ENCODE data around the gene MCM3AP.
"Not testable (repeated sequence)": the region's sequence is repeated elsewhere in the genome, so short reads cannot be mapped to it uniquely, and the experiment has no call there.

Gene MCM3AP

DNA sequence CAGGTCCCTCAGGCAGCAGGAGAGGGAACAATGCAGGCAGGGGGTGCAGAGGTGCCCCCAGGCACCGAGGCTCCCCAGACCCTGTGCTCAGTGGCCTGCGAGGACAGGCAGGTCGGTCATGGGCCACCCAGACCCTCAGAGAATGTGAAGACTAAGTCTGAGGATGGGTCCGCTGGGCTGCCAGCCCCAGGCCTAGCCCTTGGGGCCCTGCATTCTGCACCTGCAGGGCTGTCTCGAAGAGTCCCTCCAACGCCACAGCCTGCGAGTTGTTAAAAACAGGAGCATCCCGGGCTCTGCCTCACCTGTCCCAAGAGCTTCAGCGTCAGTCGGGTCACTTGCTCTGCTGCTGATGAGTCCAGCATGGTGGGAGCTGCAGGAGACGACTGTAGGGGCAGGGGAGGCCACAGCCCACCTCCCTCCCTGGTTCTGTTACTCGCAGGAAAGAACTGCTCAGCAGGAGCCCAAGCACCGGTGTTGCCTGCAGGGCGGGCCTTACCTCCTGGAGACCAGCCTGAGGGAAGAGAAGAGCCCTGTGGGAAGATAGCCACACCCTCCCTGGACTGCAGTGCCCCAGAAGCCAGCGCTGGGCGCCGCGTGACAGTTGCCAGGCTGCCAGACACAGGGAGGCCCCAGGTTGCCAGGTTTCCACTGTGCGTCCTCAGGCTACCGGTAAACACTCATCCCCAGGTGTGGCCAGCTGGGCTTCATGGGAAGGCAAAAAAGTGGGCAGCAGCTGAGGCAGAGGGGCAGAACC, 32.5 kb upstream of the MCM3AP start:
- Histone ChIP-seq H3K4me2 (no peak overlapping the region), H3K27ac (no peak overlapping the region), H3K4me1 (peaks cover 25 to 46% (median 40%) of the 10 kb centered on the region in 10 experiments), H4K20me1 (peaks cover 0 to 91% (median 56%) of the 10 kb centered on the region in 11 experiments; a peak in 17 of 22 replicates), H3K9me3 (replicated peaks in 1 of 11) (0 out of 22 replicates have a peak, but pooled peaks cover 0 to 4% (median 0%) of the 10 kb centered on the region in 11 experiments), H3K27me3 (no peaks in the 10 kb centered on the region), H3K9ac (peak overlapping the region in 2 of 11 experiments; percentile 4 to 38; a peak in 1 of 22 replicates), H3K36me3 (peaks cover 0 to 91% (median 66%) of the 10 kb centered on the region in 11 experiments; a peak in 20 of 22 replicates), H3K4me3 (no peak overlapping the region)
- no peak for TF ChIP-seq Cebpa-rat (IDR thresholded peaks at IDR 0.05)

DNA sequence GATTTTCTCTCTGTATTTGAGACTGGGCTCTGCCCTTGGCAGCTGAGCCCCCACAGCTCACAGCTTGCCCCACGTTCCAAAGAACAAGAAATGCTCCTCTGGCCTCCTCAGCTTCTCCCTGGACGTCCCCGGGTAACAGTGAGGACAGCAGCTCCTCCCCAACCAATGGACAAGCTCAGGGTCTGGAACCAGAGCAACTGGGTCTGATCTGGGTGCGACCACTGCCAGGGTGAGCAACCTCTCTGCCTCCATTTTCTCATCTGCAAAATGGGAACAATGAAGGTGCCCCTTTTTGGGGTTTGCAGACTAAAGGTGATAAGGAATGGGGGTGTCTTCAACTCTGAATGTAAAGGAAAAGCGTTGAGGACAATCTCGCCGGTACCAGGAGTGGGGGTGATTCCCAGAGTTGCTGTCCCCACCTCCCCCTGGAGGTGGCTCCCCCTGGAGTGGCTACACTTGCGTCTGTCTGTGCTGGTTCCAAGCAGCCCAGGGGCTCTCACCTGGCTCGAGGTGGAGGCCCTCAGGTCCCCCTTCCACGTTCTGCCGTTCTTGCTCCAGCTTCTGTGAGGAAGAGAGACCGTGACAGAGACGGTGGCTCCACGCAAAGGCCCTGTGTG, 31.4 kb upstream of the MCM3AP start:
- Histone ChIP-seq H3K27ac (no peak overlapping the region), H3K36me3 (peaks cover 0 to 97% (median 75%) of the 10 kb centered on the region in 11 experiments; a peak in 20 of 22 replicates), H3K9ac (no peak overlapping the region), H3K9me3 (replicated peaks in 1 of 11) (peaks cover 0 to 13% (median 0%) of the 10 kb centered on the region in 11 experiments; a peak in 1 of 22 replicates), H3K4me1 (peaks cover 20 to 39% (median 32%) of the 10 kb centered on the region in 10 experiments), H3K4me3 (no peak overlapping the region), H3K27me3 (no peaks in the 10 kb centered on the region), H3K4me2 (no peak overlapping the region), H4K20me1 (peaks cover 0 to 80% (median 45%) of the 10 kb centered on the region in 11 experiments; a peak in 17 of 22 replicates)
- no peak for TF ChIP-seq Cebpa-rat (IDR thresholded peaks at IDR 0.05)

DNA sequence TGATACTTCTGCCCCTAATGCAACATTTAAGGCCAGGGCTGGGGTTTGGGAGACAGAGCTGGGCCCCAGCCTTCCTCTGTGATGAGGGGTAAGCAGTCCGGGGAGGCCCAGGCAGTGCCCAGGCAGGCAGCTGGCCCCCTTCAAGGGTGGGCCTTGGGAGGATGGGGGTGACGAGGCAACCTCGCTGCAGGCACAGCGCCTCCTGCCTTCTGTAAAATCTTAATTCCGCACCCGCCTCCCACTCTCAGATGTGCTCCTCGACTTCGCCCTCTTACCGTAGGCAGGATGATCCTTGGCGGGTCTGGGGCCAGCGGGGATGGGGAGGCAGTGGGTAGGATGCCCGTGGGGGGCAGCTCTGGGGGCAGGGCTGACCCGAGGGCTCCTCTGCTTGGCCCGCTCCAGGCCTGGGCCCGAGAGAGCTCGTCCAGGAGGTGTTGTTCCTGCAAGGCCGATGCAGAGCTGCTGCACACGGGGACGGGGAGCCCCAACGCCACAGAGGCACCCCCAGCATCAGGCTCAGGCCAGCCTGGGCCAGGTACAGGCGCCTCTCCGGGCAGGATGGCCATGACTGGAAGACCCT, 29.1 kb upstream of the MCM3AP start:
- Histone ChIP-seq H3K4me2 (no peak overlapping the region), H3K27ac (no peak overlapping the region), H4K20me1 (peaks cover 0 to 59% (median 23%) of the 10 kb centered on the region in 11 experiments; a peak in 15 of 22 replicates), H3K36me3 (peaks cover 0 to 98% (median 89%) of the 10 kb centered on the region in 11 experiments; a peak in 20 of 22 replicates), H3K4me3 (no peak overlapping the region), H3K9me3 (replicated peaks in 1 of 11) (peaks cover 0 to 13% (median 0%) of the 10 kb centered on the region in 11 experiments; a peak in 1 of 22 replicates), H3K4me1 (peaks cover 0 to 16% (median 9%) of the 10 kb centered on the region in 10 experiments; a peak in 17 of 20 replicates), H3K9ac (no peak overlapping the region), H3K27me3 (no peaks in the 10 kb centered on the region)
- no peak for TF ChIP-seq Cebpa-rat (IDR thresholded peaks at IDR 0.05)

DNA sequence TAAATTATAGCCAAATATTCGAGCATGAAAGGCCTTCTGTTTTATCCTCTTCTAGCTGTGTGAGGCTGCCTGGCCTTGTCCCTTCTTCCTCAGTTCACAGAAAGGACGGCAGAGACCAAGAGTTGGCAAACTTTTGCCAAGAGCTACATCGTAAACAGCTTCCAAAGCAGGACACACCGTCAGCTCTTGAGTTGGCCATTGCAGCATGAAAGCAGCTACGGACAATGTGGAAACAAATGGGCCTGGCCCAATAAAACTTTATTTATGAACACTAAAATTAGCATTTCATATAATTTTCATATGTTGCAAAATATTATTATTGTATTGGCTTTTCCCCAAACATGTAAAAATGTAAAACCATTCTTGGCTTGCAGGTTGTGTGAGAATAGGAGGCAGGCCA, 27.5 kb upstream of the MCM3AP start:
- Histone ChIP-seq H3K4me1 (peaks cover 0 to under 1% (median 0%) of the 10 kb centered on the region in 10 experiments; a peak in 1 of 20 replicates), H3K36me3 (peaks cover 0 to 98% (median 92%) of the 10 kb centered on the region in 11 experiments; a peak in 20 of 22 replicates), H3K27me3 (no peaks in the 10 kb centered on the region), H3K9ac (no peak overlapping the region), H3K4me2 (no peak overlapping the region), H3K4me3 (no peak overlapping the region), H3K27ac (no peak overlapping the region), H3K9me3 (replicated peaks in 1 of 11) (peaks cover 0 to 13% (median 0%) of the 10 kb centered on the region in 11 experiments; a peak in 1 of 22 replicates), H4K20me1 (peaks cover 0 to 55% (median 7%) of the 10 kb centered on the region in 11 experiments; a peak in 11 of 22 replicates)
- no peak for TF ChIP-seq Cebpa-rat (IDR thresholded peaks at IDR 0.05)

DNA sequence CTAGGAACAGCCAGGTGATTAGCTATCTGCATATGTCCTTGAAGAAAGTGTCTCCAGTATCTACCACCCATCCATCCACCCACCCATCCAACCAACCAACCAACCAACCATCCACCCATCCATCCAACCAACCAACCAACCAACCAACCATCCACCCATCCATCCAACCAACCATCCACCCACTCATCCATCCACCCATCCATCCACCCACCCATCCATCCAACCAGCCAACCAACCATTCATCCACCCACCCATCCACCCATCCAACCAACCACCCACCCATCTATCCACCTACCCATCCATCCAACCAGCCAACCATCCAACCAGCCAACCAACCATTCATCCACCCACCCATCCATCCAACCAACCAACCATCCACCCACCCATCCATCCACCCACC, 26.2 kb upstream of the MCM3AP start:
- Histone ChIP-seq H3K27me3 (no peaks in the 10 kb centered on the region), H3K4me2 (no peak overlapping the region), H3K27ac (no peak overlapping the region), H3K9ac (no peak overlapping the region), H3K36me3 (peaks cover 0 to 98% (median 94%) of the 10 kb centered on the region in 11 experiments; a peak in 20 of 22 replicates), H3K9me3 (replicated peaks in 1 of 11) (peaks cover 0 to 13% (median 0%) of the 10 kb centered on the region in 11 experiments; a peak in 1 of 22 replicates), H3K4me1 (no peaks in the 10 kb centered on the region), H3K4me3 (no peak overlapping the region), H4K20me1 (peaks cover 0 to 52% (median 0%) of the 10 kb centered on the region in 11 experiments; a peak in 6 of 22 replicates)
- TF ChIP-seq Cebpa-rat (IDR thresholded peaks at IDR 0.05) = no peak

DNA sequence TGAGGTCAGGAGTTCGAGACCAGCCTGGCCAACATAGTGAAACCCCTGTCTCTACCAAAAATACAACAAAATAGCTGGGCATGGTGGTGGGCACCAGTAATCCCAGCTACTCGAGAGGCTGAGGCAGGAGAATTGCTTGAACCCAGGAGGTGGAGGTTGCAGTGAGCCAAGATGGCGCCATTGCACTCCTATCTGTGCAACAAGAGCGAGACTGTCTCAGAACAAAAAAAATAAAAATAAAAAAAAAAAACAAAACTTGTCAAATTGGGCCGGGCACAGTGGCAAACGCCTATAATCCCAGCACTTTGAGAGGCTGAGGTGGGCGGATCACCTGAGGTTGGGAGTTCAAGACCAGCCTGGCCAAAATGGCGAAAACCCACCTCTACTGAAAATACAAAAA, 24.8 kb upstream of the MCM3AP start:
- not testable (repeated sequence) for H3K4me2 ChIP-seq, H3K9ac ChIP-seq, H3K4me3 ChIP-seq, H3K27ac ChIP-seq, H3K27me3 ChIP-seq, H3K4me1 ChIP-seq
- peaks cover 10 to 98% (median 96%) of the 10 kb centered on the region in 11 experiments; a peak in 21 of 22 replicates for H3K36me3 ChIP-seq
- peaks cover 0 to 13% (median 0%) of the 10 kb centered on the region in 11 experiments; a peak in 1 of 22 replicates for H3K9me3 ChIP-seq (replicated peaks in 1 of 11)
- peaks cover 0 to 46% (median 0%) of the 10 kb centered on the region in 11 experiments; a peak in 6 of 22 replicates for H4K20me1 ChIP-seq

DNA sequence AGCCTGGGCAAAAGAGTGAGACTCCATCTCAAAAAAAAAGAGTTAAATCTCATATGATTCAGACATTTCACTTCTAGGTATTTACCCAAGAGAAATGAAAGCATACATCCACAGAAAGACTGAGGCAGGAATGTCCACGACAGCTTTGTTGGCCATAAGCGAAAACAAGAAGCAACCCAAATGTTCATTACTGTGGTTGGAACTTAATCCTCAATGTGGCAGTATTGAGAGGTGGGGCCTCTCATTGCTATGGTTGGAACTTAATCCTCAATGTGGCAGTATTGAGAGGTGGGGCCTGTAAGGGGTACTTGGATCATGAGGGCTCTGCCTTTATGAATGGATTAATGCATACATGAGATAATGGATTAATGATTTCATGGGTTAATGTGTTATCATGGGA, 23.0 kb upstream of the MCM3AP start:
- peaks cover 17 to 94% (median 92%) of the 10 kb centered on the region in 11 experiments for H3K36me3 ChIP-seq

DNA sequence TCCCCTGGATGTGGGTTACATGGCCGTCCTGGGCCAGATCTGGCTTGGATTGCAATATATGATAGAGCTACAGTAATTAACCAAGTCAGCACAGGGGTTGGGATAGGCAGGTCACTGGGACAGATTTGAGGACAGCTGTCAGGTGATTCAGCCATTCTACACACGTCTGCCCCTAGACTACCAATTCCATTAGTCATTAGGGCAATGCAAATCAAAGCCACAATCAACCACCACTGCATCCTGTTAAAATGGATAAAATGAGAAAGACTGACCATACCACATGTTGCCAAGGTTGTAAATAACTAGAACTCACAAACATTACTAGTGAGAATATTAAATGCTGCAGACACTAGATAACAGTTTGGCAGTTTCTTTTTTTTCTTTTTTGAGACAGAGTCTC, 22.2 kb upstream of the MCM3AP start:
- no peak overlapping the region for H3K4me3 ChIP-seq
- H3K27me3 ChIP-seq = no peaks in the 10 kb centered on the region
- no peak for TF ChIP-seq Cebpa-rat (IDR thresholded peaks at IDR 0.05)
- peaks cover 0 to 35% (median 0%) of the 10 kb centered on the region in 11 experiments; a peak in 6 of 22 replicates for H4K20me1 ChIP-seq
- peaks cover 0 to 6% (median 0%) of the 10 kb centered on the region in 11 experiments; a peak in 1 of 22 replicates for H3K9me3 ChIP-seq (replicated peaks in 1 of 11)
- no peak overlapping the region for H3K9ac ChIP-seq
- no peak overlapping the region for H3K27ac ChIP-seq
- no peak overlapping the region for H3K4me2 ChIP-seq
- peaks cover 17 to 92% (median 91%) of the 10 kb centered on the region in 11 experiments for H3K36me3 ChIP-seq
- no peaks in the 10 kb centered on the region for H3K4me1 ChIP-seq

More for the DNA sequence above, 23.0 kb upstream of the MCM3AP start:
- TF ChIP-seq Cebpa-rat (IDR thresholded peaks at IDR 0.05) = no peak
- Histone ChIP-seq H3K4me2 (no peak overlapping the region), H3K4me3 (no peak overlapping the region), H3K4me1 (no peaks in the 10 kb centered on the region), H3K9ac (no peak overlapping the region), H3K9me3 (replicated peaks in 1 of 11) (peaks cover 0 to 13% (median 0%) of the 10 kb centered on the region in 11 experiments; a peak in 1 of 22 replicates), H3K27ac (no peak overlapping the region), H4K20me1 (peaks cover 0 to 36% (median 0%) of the 10 kb centered on the region in 11 experiments; a peak in 6 of 22 replicates), H3K27me3 (no peaks in the 10 kb centered on the region)
